ENCODE data around the gene NFKB2.

The NFKB2 gene

DNA sequence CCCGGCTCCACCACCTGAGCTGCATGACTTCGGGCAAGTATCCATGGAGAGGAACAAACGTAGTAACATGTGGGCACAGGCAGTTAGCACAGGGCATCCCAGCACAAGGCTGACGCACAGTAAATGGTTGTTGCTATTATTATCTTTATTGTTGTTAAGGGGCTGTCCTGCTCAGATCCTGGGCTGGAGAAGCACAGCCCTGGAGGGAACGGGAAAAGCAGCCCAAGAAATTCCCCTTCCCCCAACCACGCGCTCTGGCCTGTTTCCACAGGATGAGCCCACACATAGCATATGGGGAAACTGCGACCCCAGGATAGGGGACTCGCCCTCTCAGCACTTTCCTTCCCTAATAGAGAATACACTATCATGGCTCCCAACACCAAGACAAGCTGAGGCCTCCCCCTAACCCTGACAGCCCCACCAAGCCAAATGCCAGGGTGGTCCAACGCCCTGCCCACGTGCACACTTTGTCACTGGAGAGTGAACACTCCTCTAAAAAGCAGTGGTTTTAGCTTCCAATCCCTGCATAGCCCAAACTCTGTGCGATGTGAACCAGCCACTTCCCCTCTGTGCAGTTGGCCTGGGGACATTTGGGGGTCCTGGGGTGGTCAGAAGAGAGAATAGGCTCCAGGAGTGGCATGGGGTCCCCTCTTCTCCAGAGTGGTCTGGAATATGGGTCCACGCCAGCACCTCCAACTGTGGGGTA lies 12.1 kb downstream of the NFKB2 start:
- no peak overlapping the region for H3K4me2 ChIP-seq (ENCODE audit: low read depth, low read length, poor library complexity, severe bottlenecking)
- no peak overlapping the region for H3K9ac ChIP-seq (ENCODE audit: low read length)
- H3K79me2 ChIP-seq (ENCODE audit: insufficient read depth, low read length) = no peaks in the 10 kb centered on the region
- H3K27ac ChIP-seq (ENCODE audit: low read depth, low read length) = no peak overlapping the region
- no peaks in the 10 kb centered on the region for H3K9me2 ChIP-seq (replicated peaks; ENCODE audit: insufficient read depth, low read length)
- no peaks in the 10 kb centered on the region for H3K9me3 ChIP-seq (ENCODE audit: insufficient read depth, low read length)
- no peaks in the 10 kb centered on the region for H3K27me3 ChIP-seq (ENCODE audit: low read length)
- no peaks in the 10 kb centered on the region for H3K36me3 ChIP-seq (ENCODE audit: low read length)
- H3K4me3 ChIP-seq (ENCODE audit: insufficient read depth, low read length, poor library complexity, severe bottlenecking) = no peak overlapping the region
- H4K20me1 ChIP-seq (ENCODE audit: low read depth, low read length) = no peaks in the 10 kb centered on the region
- H3F3A ChIP-seq (ENCODE audit: insufficient read depth) = no peaks in the 10 kb centered on the region
- TF ChIP-seq, protein P1, sequence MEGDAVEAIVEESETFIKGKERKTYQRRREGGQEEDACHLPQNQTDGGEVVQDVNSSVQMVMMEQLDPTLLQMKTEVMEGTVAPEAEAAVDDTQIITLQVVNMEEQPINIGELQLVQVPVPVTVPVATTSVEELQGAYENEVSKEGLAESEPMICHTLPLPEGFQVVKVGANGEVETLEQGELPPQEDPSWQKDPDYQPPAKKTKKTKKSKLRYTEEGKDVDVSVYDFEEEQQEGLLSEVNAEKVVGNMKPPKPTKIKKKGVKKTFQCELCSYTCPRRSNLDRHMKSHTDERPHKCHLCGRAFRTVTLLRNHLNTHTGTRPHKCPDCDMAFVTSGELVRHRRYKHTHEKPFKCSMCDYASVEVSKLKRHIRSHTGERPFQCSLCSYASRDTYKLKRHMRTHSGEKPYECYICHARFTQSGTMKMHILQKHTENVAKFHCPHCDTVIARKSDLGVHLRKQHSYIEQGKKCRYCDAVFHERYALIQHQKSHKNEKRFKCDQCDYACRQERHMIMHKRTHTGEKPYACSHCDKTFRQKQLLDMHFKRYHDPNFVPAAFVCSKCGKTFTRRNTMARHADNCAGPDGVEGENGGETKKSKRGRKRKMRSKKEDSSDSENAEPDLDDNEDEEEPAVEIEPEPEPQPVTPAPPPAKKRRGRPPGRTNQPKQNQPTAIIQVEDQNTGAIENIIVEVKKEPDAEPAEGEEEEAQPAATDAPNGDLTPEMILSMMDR (IDR thresholded peaks at IDR 0.05; ENCODE audit: insufficient read depth, low read length, poor library complexity, severe bottlenecking) = no peak
- no peak for TF ChIP-seq EZH2phosphoT487 (conservative IDR thresholded peaks at IDR 0.05; ENCODE audit: low read length)
- H2AFZ ChIP-seq (ENCODE audit: low read depth, low read length, severe bottlenecking) = no peak overlapping the region

DNA sequence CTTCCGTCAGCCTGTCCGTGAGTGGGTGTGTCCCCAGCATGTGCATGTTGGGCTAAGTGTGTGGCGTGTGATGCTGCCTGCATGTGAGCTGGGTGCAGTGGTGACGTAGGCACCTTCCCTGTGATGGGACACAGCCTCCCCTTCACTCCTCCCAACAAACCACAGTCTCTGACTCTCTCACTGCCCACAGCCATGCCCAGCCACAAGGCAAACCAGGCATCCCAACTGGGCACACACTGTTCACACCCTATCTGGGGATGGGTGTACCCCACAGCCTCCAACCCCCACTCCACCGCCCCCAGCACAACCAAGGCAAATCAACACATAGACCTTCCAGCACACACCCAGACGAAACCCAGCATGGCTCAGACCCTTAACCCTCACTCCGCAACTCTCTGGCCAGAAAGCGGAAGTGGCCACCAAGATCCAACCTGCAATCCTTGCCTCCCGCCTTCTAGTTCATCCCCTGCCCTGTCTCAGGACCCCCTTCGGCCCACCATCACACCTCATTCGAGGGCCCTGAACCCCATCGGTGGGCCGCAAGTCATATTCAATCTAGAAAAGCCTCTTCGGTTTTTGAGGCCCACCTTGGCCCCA lies 12.7 kb downstream of the NFKB2 start:
- Histone ChIP-seq H2AFZ (ENCODE audit: low read depth, low read length, severe bottlenecking) (no peak overlapping the region), H3K4me2 (ENCODE audit: low read depth, low read length, poor library complexity, severe bottlenecking) (peak overlapping the region; percentile 45), H3K4me3 (ENCODE audit: insufficient read depth, low read length, poor library complexity, severe bottlenecking) (no peak overlapping the region), H4K20me1 (ENCODE audit: low read depth, low read length) (no peaks in the 10 kb centered on the region), H3K27me3 (ENCODE audit: low read length) (no peaks in the 10 kb centered on the region), H3K9ac (ENCODE audit: low read length) (no peak overlapping the region), H3K9me2 (replicated peaks; ENCODE audit: insufficient read depth, low read length) (no peaks in the 10 kb centered on the region), H3K9me3 (ENCODE audit: insufficient read depth, low read length) (no peaks in the 10 kb centered on the region), H3K79me2 (ENCODE audit: insufficient read depth, low read length) (no peaks in the 10 kb centered on the region), H3K27ac (ENCODE audit: low read depth, low read length) (no peak overlapping the region), H3K36me3 (ENCODE audit: low read length) (no peaks in the 10 kb centered on the region), H3F3A (ENCODE audit: insufficient read depth) (no peaks in the 10 kb centered on the region)
- no peak for TF ChIP-seq EZH2phosphoT487 (conservative IDR thresholded peaks at IDR 0.05; ENCODE audit: low read length)
- TF ChIP-seq, protein P1 (IDR thresholded peaks at IDR 0.05; ENCODE audit: insufficient read depth, low read length, poor library complexity, severe bottlenecking) = no peak

DNA sequence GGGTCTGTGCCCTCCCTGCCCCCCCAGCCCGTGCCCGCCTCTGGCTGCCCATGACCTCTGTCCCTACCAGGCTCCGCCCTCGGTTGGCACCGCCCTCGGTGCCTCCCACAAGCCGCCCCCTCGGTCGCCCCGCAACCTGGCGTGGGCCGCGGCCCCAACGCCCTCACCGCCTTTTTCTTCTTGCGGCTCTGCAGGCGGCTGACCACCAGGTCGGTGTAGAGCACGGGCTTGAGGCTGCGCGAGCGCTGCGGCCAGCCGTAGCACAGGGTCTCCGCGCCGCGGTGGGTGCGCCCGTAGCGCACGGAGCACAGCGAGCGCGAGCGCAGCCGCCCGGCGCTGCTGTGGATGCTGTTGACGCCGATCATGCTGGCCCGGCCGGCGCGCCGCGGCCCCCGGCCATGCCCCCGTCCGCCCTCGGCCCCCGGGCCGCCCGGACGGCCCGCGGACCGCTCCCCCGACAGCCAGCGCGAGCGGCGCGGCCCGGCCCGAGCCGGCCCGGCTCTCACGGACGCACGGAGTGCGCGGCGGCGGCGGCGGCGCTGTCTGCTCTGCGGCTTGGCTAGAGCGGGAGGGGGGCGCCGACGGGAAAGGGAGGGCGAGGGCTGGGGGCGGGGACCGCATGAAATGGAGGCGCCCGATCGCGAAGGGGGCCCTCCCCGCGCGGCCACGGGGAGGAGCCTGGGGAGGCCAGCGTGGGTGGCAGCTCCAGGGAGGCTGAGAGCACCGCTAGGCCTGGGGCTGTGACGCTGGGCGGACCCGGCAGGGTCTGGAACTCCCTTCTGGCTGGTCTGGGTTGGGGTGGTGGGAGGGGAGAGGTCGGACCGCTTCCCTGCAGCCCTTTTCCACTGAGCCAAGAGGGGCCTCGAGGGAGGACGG lies 13.5 kb downstream of the NFKB2 start:
- peak overlapping the region; percentile 33 for H3K4me3 ChIP-seq (ENCODE audit: insufficient read depth, low read length, poor library complexity, severe bottlenecking)
- H3K27me3 ChIP-seq (ENCODE audit: low read length) = no peaks in the 10 kb centered on the region
- no peaks in the 10 kb centered on the region for H4K20me1 ChIP-seq (ENCODE audit: low read depth, low read length)
- H3K9me2 ChIP-seq (replicated peaks; ENCODE audit: insufficient read depth, low read length) = no peaks in the 10 kb centered on the region
- H3K4me2 ChIP-seq (ENCODE audit: low read depth, low read length, poor library complexity, severe bottlenecking) = peak overlapping the region; percentile 45
- H3K9me3 ChIP-seq (ENCODE audit: insufficient read depth, low read length) = no peaks in the 10 kb centered on the region
- H3K79me2 ChIP-seq (ENCODE audit: insufficient read depth, low read length) = no peaks in the 10 kb centered on the region
- H3K9ac ChIP-seq (ENCODE audit: low read length) = no peak overlapping the region
- no peaks in the 10 kb centered on the region for H3K36me3 ChIP-seq (ENCODE audit: low read length)
- H3F3A ChIP-seq (ENCODE audit: insufficient read depth) = no peaks in the 10 kb centered on the region
- no peak for TF ChIP-seq EZH2phosphoT487 (conservative IDR thresholded peaks at IDR 0.05; ENCODE audit: low read length)
- TF ChIP-seq, protein P1 (IDR thresholded peaks at IDR 0.05; ENCODE audit: insufficient read depth, low read length, poor library complexity, severe bottlenecking) = no peak
- no peak overlapping the region for H3K27ac ChIP-seq (ENCODE audit: low read depth, low read length)
- H2AFZ ChIP-seq (ENCODE audit: low read depth, low read length, severe bottlenecking) = no peak overlapping the region
